Heart right ventricle (tissue), 16 donors: Measurements from ENCODE around the gene SEMA3E. TPM values are rescaled to one million over a fixed set of nuclear protein-coding genes. Genes with fewer than 3 reads are reported as not detected.

Source experiments
- ATAC-seq, 8 donors: fragments of 200-7000 bp; cut with Tn5 transposase; one replicate each; pipeline ENCODE4 v1.9.1; 2020; ENCODE audit warnings: mild to moderate bottlenecking in 8 of 8, moderate library complexity in 8 of 8, moderate number of reproducible peaks in 1 of 8
- DNase-seq, 2 donors: peaks; one replicate each; pipeline ENCODE4 v3.0.0-alpha.2; 2020
- H3K27ac ChIP-seq, 10 donors: fragments of 200-600 bp; sonication (generic) in 2 of 10; one replicate each; pipeline versions ENCODE4 v1.5.0 to v1.8.0; 2020 to 2022; ENCODE audit warnings: mild to moderate bottlenecking in 3 of 10
- H3K27me3 ChIP-seq, 7 donors: fragments of 200-600 bp; one replicate each; pipeline ENCODE4 v1.8.0; 2021 to 2022; ENCODE audit warnings: mild to moderate bottlenecking in 2 of 7
- H3K36me3 ChIP-seq, 9 donors: fragments of 200-600 bp; sonication (generic) in 1 of 9; one replicate each; pipeline versions ENCODE4 v1.5.0 to v1.8.0; 2020 to 2022; ENCODE audit warnings: mild to moderate bottlenecking in 2 of 9
- H3K4me1 ChIP-seq, 9 donors: fragments of 200-600 bp; sonication (generic) in 1 of 9; one replicate each; pipeline versions ENCODE4 v1.5.0 to v1.8.0; 2020 to 2022; ENCODE audit warnings: mild to moderate bottlenecking in 4 of 9
- H3K4me3 ChIP-seq, 10 donors: fragments of 200-600 bp; sonication (generic) in 2 of 10; one replicate each; pipeline versions ENCODE4 v1.5.0 to v1.8.0; 2020 to 2022; ENCODE audit warnings: mild to moderate bottlenecking in 7 of 10, moderate library complexity in 2 of 10
- H3K9me3 ChIP-seq, 11 donors: fragments of 200-600 bp in 10 of 11; sonication (generic) in 2 of 11; one replicate each; pipeline versions ENCODE4 v1.5.0 to v1.8.0; 2013 to 2022; ENCODE audit warnings: mild to moderate bottlenecking in 2 of 11, control low read depth in 1 of 11, moderate library complexity in 1 of 11
- CTCF ChIP-seq, 9 donors: fragments of 200-600 bp; sonication (generic) in 2 of 9; IDR thresholded peaks; one replicate each; pipeline versions ENCODE4 v1.5.0 to v1.8.0; 2021 to 2022; ENCODE audit warnings: antibody characterized with exemption in 9 of 9, mild to moderate bottlenecking in 5 of 9, moderate library complexity in 1 of 9
- WGBS, 2 donors: extraction: QIAGEN DNeasy Blood & Tissue Kit; methylation state at CpG; one replicate each; pipeline ENCODE4 v1.1.7; 2013; ENCODE audit warnings: inconsistent platforms in 1 of 2; 5-methylcytosine and 5-hydroxymethylcytosine counted together
- intact Hi-C, 10 donors: fragments of 100-400 bp; cut with DNase I; formaldehyde crosslinking; loops; one replicate each; pipeline versions ENCODE4 v1.11.1 to v1.14.2; 2022
- polyA plus RNA-seq, 2 donors: library from polyadenylated mRNA; stranded (reverse); fragments of 200-250 nt; gene quantifications; one replicate each; pipeline ENCODE4 v1.2.3, GENCODE V29; 2013
- total RNA-seq, 10 donors: library from RNA; stranded (reverse); fragmentation: NEBNext Ultra II Directional in 3 of 10; extraction: Animal tissue kit (Norgen Biotek cat#: 25700) in 3 of 10; gene quantifications; one replicate each; pipeline versions ENCODE4 v1.2.1 to v1.2.4, GENCODE V29; 2021 to 2023
- donor health status: Arrhythmogenic right ventricular cardiomyopathy.
- donor health status: ischemic (EF 13 %, LVEDD 7.1; RV severe dilation, severe dysfunction).
- donor health status: healthy with polysubstance abuse.
- donor health status: DM: no; HTN: yes; CAD: no.
- donor health status: DM: no; HTN: no; CAD: no.
- donor health status: ischemic (EF 25% LVEDD 6.9; RV normal size, moderate dysfunction).
- donor health status: ischemic (EF 25% LVEDD 5.7; RV mildly dilated, moderate dysfunction).
- donor health status: healthy.
- donor health status: DM: yes; HTN: yes; CAD: no.
- donor health status: Ischemic cardiomyopathy.
- donor health status: ischemic (EF 35%, LVEDD 5.7; RV mildly dilated, moderate dysfunction).
- donor health status: nonischemic (EF 11% LVEDD 7.7; RV severe dilation, severe dysfunction).
- donor health status: DM: yes; HTN: yes; CAD: no.
- donor health status: PGD.
- donor health status: ischemic (EF 29% LVEDD 5.4; RV normal size, mild dysfunction).
- donor health status: nonischemic (EF 23%, LVEDD 6.1; RV moderate dilation, normal function).

Gene SEMA3E
- total and polyA plus RNA-seq, 12 donors: under 0.01 to 0.53 (median 0.30) TPM; not detected in 4

- 58 to 76% methylated on average over 1 of the region's 1 CpG for WGBS, 2 donors
- Histone ChIP-seq H3K27me3 (peaks cover 0 to 5% (median 0%) of the 10 kb centered on the region in 7 donors), H3K9me3 (peaks cover 0 to 4% (median 0%) of the 10 kb centered on the region in 11 donors), H3K27ac (no peak overlapping the region), H3K4me3 (no peak overlapping the region), H3K4me1 (no peaks in the 10 kb centered on the region), H3K36me3 (no peaks in the 10 kb centered on the region)
- DNase-seq (no peak), ATAC-seq (no peak)
- intact Hi-C loops: loop anchor here in 1 of 10 donors (10.0 kb wide), 1 partner anchor 236 kb away; no protein-coding TSS in a partner anchor
- no peak for TF ChIP-seq CTCF (IDR thresholded peaks at IDR 0.05)
These were observed 229.9 kb downstream of the SEMA3E start for GRCh38 chr7:83419013-83419412.

- no peak for TF ChIP-seq CTCF (IDR thresholded peaks at IDR 0.05)
- peaks cover 0 to 4% (median 0%) of the 10 kb centered on the region in 11 donors for H3K9me3 ChIP-seq
- intact Hi-C loops: loop anchor here in 1 of 10 donors (10.0 kb wide), 1 partner anchor 239 kb away; no protein-coding TSS in a partner anchor
- ATAC-seq: no peak
- no peak overlapping the region for H3K27ac ChIP-seq
- WGBS, 2 donors: 49 to 50% methylated on average over 2 of the region's 2 CpGs
- H3K27me3 ChIP-seq: peaks cover 0 to 5% (median 0%) of the 10 kb centered on the region in 7 donors
- no peak overlapping the region for H3K4me3 ChIP-seq
- H3K4me1 ChIP-seq: no peaks in the 10 kb centered on the region
- H3K36me3 ChIP-seq: no peaks in the 10 kb centered on the region
- DNase-seq: no peak
These were observed 233.1 kb downstream of the SEMA3E start for GRCh38 chr7:83415840-83416239.

- no peaks in the 10 kb centered on the region for H3K36me3 ChIP-seq
- H3K4me1 ChIP-seq: no peaks in the 10 kb centered on the region
- DNase-seq (no peak), ATAC-seq (no peak)
- H3K4me3 ChIP-seq: no peak overlapping the region
- H3K27me3 ChIP-seq: peaks cover 0 to 5% (median 0%) of the 10 kb centered on the region in 7 donors
- peaks cover 0 to 4% (median 0%) of the 10 kb centered on the region in 11 donors for H3K9me3 ChIP-seq
- TF ChIP-seq CTCF (IDR thresholded peaks at IDR 0.05): no peak
- 24 to 32% methylated on average over 2 of the region's 2 CpGs for WGBS, 2 donors
- intact Hi-C loops: loop anchor here in 7 of 10 donors (5.0 to 10.0 kb wide), 2 partner anchors 240 to 242 kb away; no protein-coding TSS in a partner anchor
- H3K27ac ChIP-seq: no peak overlapping the region
These were observed 234.0 kb downstream of the SEMA3E start for GRCh38 chr7:83414947-83415346.

GRCh38 chr7:83413831-83414230 is 235.1 kb downstream of the SEMA3E start:
- intact Hi-C loops: loop anchor here in 7 of 10 donors (5.0 to 10.0 kb wide), 2 partner anchors 241 to 243 kb away; no protein-coding TSS in a partner anchor

More at GRCh38 chr7:83413831-83414230, 235.1 kb downstream of the SEMA3E start:
- no peak for TF ChIP-seq CTCF (IDR thresholded peaks at IDR 0.05)
- no peak overlapping the region for H3K27ac ChIP-seq
- ATAC-seq (no peak), DNase-seq (no peak)
- WGBS, 2 donors: 6 to 12% methylated on average over 4 of the region's 4 CpGs
- no peaks in the 10 kb centered on the region for H3K4me1 ChIP-seq
- H3K4me3 ChIP-seq: no peak overlapping the region
- H3K9me3 ChIP-seq: peaks cover 0 to 1% (median 0%) of the 10 kb centered on the region in 11 donors
- peaks cover 0 to 7% (median 0%) of the 10 kb centered on the region in 7 donors for H3K27me3 ChIP-seq
- no peaks in the 10 kb centered on the region for H3K36me3 ChIP-seq
